GM04503 (cell line): ENCODE results near the gene SNTB2.
"Not testable (repeated sequence)": the region's sequence is repeated elsewhere in the genome, so short reads cannot be mapped to it uniquely, and the experiment has no call there.

Experiments
- DNase-seq: peaks from one replicate; pipeline ENCODE4 v3.0.0-alpha.2; 2012; ENCODE audit warnings: low read depth

Gene SNTB2

GRCh38 chr16:69236319-69236718, 49.4 kb downstream of the SNTB2 start:
- no peak for DNase-seq

GRCh38 chr16:69237296-69237695, 50.3 kb downstream of the SNTB2 start:
- DNase-seq, result no peak

- DNase-seq, result no peak
Measured at GRCh38 chr16:69239851-69240250, 52.9 kb downstream of the SNTB2 start.

GRCh38 chr16:69240331-69240730, 53.4 kb downstream of the SNTB2 start:
- no peak for DNase-seq

GRCh38 chr16:69241926-69242325, 55.0 kb downstream of the SNTB2 start:
- no peak for DNase-seq

GRCh38 chr16:69243479-69243878, 56.5 kb downstream of the SNTB2 start:
- DNase-seq, result peak; percentile 47

GRCh38 chr16:69244336-69244735, 57.4 kb downstream of the SNTB2 start:
- no peak for DNase-seq

- DNase-seq, result no peak
Measured at GRCh38 chr16:69250081-69250480, 63.1 kb downstream of the SNTB2 start.

GRCh38 chr16:69253870-69254341, 66.9 kb downstream of the SNTB2 start:
- no peak for DNase-seq

- not testable (repeated sequence) for DNase-seq
Measured at GRCh38 chr16:69259428-69259764, 72.4 kb downstream of the SNTB2 start.

GRCh38 chr16:69260019-69260418, 73.1 kb downstream of the SNTB2 start:
- DNase-seq, result no peak

- DNase-seq, result no peak
Measured at GRCh38 chr16:69260506-69260905, 73.5 kb downstream of the SNTB2 start.

GRCh38 chr16:69266334-69267063, 79.5 kb downstream of the SNTB2 start:
- DNase-seq, result no peak

- no peak for DNase-seq
Measured at GRCh38 chr16:69267633-69268032, 80.7 kb downstream of the SNTB2 start.

GRCh38 chr16:69270395-69270794, 83.4 kb downstream of the SNTB2 start:
- no peak for DNase-seq

- no peak for DNase-seq
Measured at GRCh38 chr16:69270831-69271230, 83.9 kb downstream of the SNTB2 start.

- DNase-seq, result no peak
Measured at GRCh38 chr16:69273009-69273408, 86.0 kb downstream of the SNTB2 start.

- no peak for DNase-seq
Measured at GRCh38 chr16:69274699-69275235, 87.8 kb downstream of the SNTB2 start.

- DNase-seq, result peak; percentile 92
Measured at GRCh38 chr16:69276148-69277115, 89.5 kb downstream of the SNTB2 start.

- DNase-seq, result no peak
Measured at GRCh38 chr16:69277413-69277812, 90.4 kb downstream of the SNTB2 start.

GRCh38 chr16:69283851-69284250, 96.9 kb downstream of the SNTB2 start:
- no peak for DNase-seq

- no peak for DNase-seq
Measured at GRCh38 chr16:69285240-69285639, 98.3 kb downstream of the SNTB2 start.
